NCI-H2227 (cell line): Measurements from ENCODE around the gene HOXB9.

Source experiments
- DNase-seq: peaks from one replicate; lab custom pipeline; 2025; ENCODE audit not compliant: unreplicated experiment; lab: John Stamatoyannopoulos, UW

HOXB9 gene

GRCh38 chr17:48625495-48626244 is 488 bp downstream of the HOXB9 start:
- DNase-seq, result peak; percentile 51

GRCh38 chr17:48624544-48625494 is 1.3 kb downstream of the HOXB9 start:
- peak; percentile 42 for DNase-seq

- no peak for DNase-seq
Observed at GRCh38 chr17:48624118-48624517, 2.0 kb downstream of the HOXB9 start.

- no peak for DNase-seq
Observed at GRCh38 chr17:48623583-48623982, 2.6 kb downstream of the HOXB9 start.

- no peak for DNase-seq
Observed at GRCh38 chr17:48622857-48623256, 3.3 kb downstream of the HOXB9 start.

GRCh38 chr17:48621410-48622392 is 4.5 kb downstream of the HOXB9 start:
- no peak for DNase-seq

GRCh38 chr17:48620461-48621139 is 5.6 kb downstream of the HOXB9 start:
- no peak for DNase-seq

GRCh38 chr17:48619826-48620449 is 6.2 kb downstream of the HOXB9 start:
- no peak for DNase-seq

GRCh38 chr17:48618256-48618896 is 7.8 kb downstream of the HOXB9 start:
- DNase-seq, result peak; percentile 93

- DNase-seq, result no peak
Observed at GRCh38 chr17:48617471-48618255, 8.5 kb downstream of the HOXB9 start.

- no peak for DNase-seq
Observed at GRCh38 chr17:48616717-48617470, 9.3 kb downstream of the HOXB9 start.

- no peak for DNase-seq
Observed at GRCh38 chr17:48615963-48616716, 10.0 kb downstream of the HOXB9 start.

- peak; percentile 38 for DNase-seq
Observed at GRCh38 chr17:48615047-48615962, 10.9 kb downstream of the HOXB9 start, which contains the start of gene HOXB8. Gene HOXB8, minus strand, starts transcription at chr17:48615292. Its CDS starts 588 bp downstream, at chr17:48614704.

- DNase-seq, result peak; percentile 26
Observed at GRCh38 chr17:48613862-48614694, 12.1 kb downstream of the HOXB9 start.
